Measurements from ENCODE around the gene ZNF784. TPM values are rescaled to one million over a fixed set of nuclear protein-coding genes. Genes with fewer than 3 reads are reported as not detected.
A peak's percentile ranks its signal among the peaks of the same experiment; 100 is the strongest.

The ZNF784 gene
- total and polyA plus RNA-seq, 9 of the 15 experiments (the other 6 are each of a cell fraction or from before 2014, with no cell fraction given): 0.14 to 6.1 (median 2.1) TPM

- TF ChIP-seq PRDM10 (IDR thresholded peaks at IDR 0.05; ENCODE audit: partially characterized antibody) (peak; percentile 59), GABPA (tag; conservative IDR thresholded peaks at IDR 0.05; ENCODE audit: low read depth) (no peak; the same call in none of the 2 replicates), ZEB2 (IDR thresholded peaks at IDR 0.05) (no peak), TOE1 (IDR thresholded peaks at IDR 0.05; ENCODE audit: borderline replicate concordance) (peak; percentile 96), TOE1 (CRISPR knock-in tag; IDR thresholded peaks at IDR 0.05; ENCODE audit: borderline replicate concordance, low read depth) (no peak), HIVEP1 (CRISPR knock-in tag; IDR thresholded peaks at IDR 0.05) (no peak), SP1 (CRISPR knock-in tag; IDR thresholded peaks at IDR 0.05) (peak; percentile 90), ZNF146 (CRISPR knock-in tag; IDR thresholded peaks at IDR 0.05; ENCODE audit: unreplicated experiment) (no peak), L3MBTL2 (IDR thresholded peaks at IDR 0.05) (0 out of 2 replicates have a peak, but pooled peaks have one; percentile 16), ARID4B (CRISPR knock-in tag; IDR thresholded peaks at IDR 0.05) (0 out of 2 replicates have a peak, but pooled peaks have one; percentile 38), ZNF830 (CRISPR knock-in tag; IDR thresholded peaks at IDR 0.05) (peak; percentile 65; the same call in 1 of the 2 replicates), NFXL1 (CRISPR knock-in tag; IDR thresholded peaks at IDR 0.05) (0 out of 2 replicates have a peak, but pooled peaks have one; percentile 28), HMGXB4 (CRISPR knock-in tag; IDR thresholded peaks at IDR 0.05) (0 out of 2 replicates have a peak, but pooled peaks have one; percentile 52), RBM14 (IDR thresholded peaks at IDR 0.05; ENCODE audit: borderline replicate concordance, insufficient read depth, low read depth, low read length) (no peak), CXXC5 (CRISPR knock-in tag; IDR thresholded peaks at IDR 0.05) (peak; percentile 90), ZNF584 (CRISPR knock-in tag; IDR thresholded peaks at IDR 0.05; ENCODE audit: low read depth) (peak; percentile 97), E2F3 (CRISPR knock-in tag; IDR thresholded peaks at IDR 0.05) (peak; percentile 97), LCOR (CRISPR knock-in tag; IDR thresholded peaks at IDR 0.05) (no peak)
These were observed 24.3 kb downstream of the ZNF784 start, which contains the start of gene ZNF524 (continued) for GRCh38 chr19:55599842-55600661.

All from K562 (cell line).